HCT116 (cell line): ENCODE measurements around the gene UBAC2. TPM values are rescaled to one million over a fixed set of nuclear protein-coding genes. Genes with fewer than 3 reads are reported as not detected.

Source experiments
- ATAC-seq: fragments of 200-7000 bp; cut with Tn5 transposase; 2 replicates; pipeline ENCODE4 v1.9.1; 2020; ENCODE audit warnings: mild to moderate bottlenecking, moderate library complexity
- BruUV-seq: library from RNA; stranded (reverse); fragments of 400-500 nt; replicated peaks from 2 replicates; lab custom pipeline; 2021; lab: Mats Ljungman, UMichigan
- CTCF ChIA-PET: fragments of 300-600 bp; sonication (Branson Sonifier 250); formaldehyde crosslinking; loops from one replicate; lab custom pipeline; 2021; ENCODE audit warnings: antibody characterized with exemption; lab: Charles Lee
- POLR2A ChIA-PET: fragments of 300-600, 350-600 bp; sonication (Branson Sonifier 250); formaldehyde crosslinking; loops from one replicate; lab custom pipeline; 2021; ENCODE audit warnings: antibody characterized with exemption; lab: Charles Lee
- RAD21 ChIA-PET, 2 experiments: fragments of 300-600 bp; sonication (Branson Sonifier 250); formaldehyde crosslinking; loops; one replicate each; lab custom pipeline; 2023; ENCODE audit warnings: low total read pairs in 2 of 2; ENCODE audit not compliant: uncharacterized antibody in 2 of 2, unreplicated experiment in 2 of 2, low non-redundant PET in 1 of 2; lab: Charles Lee
- DNase-seq: peaks from one replicate; pipeline ENCODE4 v3.0.0-alpha.2; 2010; ENCODE audit warnings: low read depth, low spot score
- H2AFZ ChIP-seq: fragments of 200-600 bp; shearing (Covaris generic), sonication (generic); 2 replicates; pipeline ENCODE4 v1.6.1; 2017; ENCODE audit warnings: low read depth, mixed run types, mixed read lengths, antibody characterized with exemption, low read length; ENCODE audit not compliant: poor library complexity, severe bottlenecking
- H3K27ac ChIP-seq: 2 replicates; pipeline ENCODE4 v1.5.1; 2012; ENCODE audit warnings: low read depth, low read length
- H3K27me3 ChIP-seq: fragments of 200-600 bp; sonication (generic); 2 replicates; pipeline ENCODE4 v1.6.1; 2016; ENCODE audit warnings: mixed run types, low read length, mixed read lengths; ENCODE audit not compliant: insufficient read depth
- H3K36me3 ChIP-seq, 2 experiments: fragments of 200-500 bp in 1 of 2; fragments of 200-600 bp in 1 of 2; sonication (Bioruptor generic) in 1 of 2; sonication (generic) in 1 of 2; 2 replicates each; pipeline versions ENCODE4 v1.5.1 to v1.6.1; 2014 to 2016; ENCODE audit warnings: low read length in 2 of 2, inconsistent platforms in 1 of 2, mixed read lengths in 1 of 2, mixed run types in 1 of 2; ENCODE audit not compliant: insufficient read depth in 2 of 2, control insufficient read depth in 1 of 2
- H3K4me1 ChIP-seq, 2 experiments: fragments of 200-600 bp in 1 of 2; sonication (generic) in 1 of 2; 2 replicates each; pipeline versions ENCODE4 v1.5.1 to v1.6.1; 2012 to 2017; ENCODE audit warnings: low read length in 2 of 2, inconsistent platforms in 1 of 2, mild to moderate bottlenecking in 1 of 2, mixed read lengths in 1 of 2, mixed run types in 1 of 2, moderate library complexity in 1 of 2; ENCODE audit not compliant: insufficient read depth in 2 of 2, control insufficient read depth in 1 of 2
- H3K4me2 ChIP-seq: fragments of 200-600 bp; sonication (generic); 2 replicates; pipeline ENCODE4 v1.6.1; 2017; ENCODE audit warnings: mixed run types, low read length, mixed read lengths
- H3K4me3 ChIP-seq, 2 experiments: fragments of 200-600 bp in 1 of 2; sonication (generic) in 1 of 2; replicated peaks in 1 of 2; 2 replicates each; pipeline ENCODE4 v1.5.1; 2011 to 2016; ENCODE audit warnings: low read length in 2 of 2, control low read depth in 1 of 2, low read depth in 1 of 2, mild to moderate bottlenecking in 1 of 2, mixed read lengths in 1 of 2, mixed run types in 1 of 2
- H3K79me2 ChIP-seq: fragments of 200-600 bp; sonication (generic); 2 replicates; pipeline ENCODE4 v1.6.1; 2017; ENCODE audit warnings: mild to moderate bottlenecking, mixed run types, low read length, moderate library complexity, mixed read lengths; ENCODE audit not compliant: insufficient read depth
- H3K9ac ChIP-seq: fragments of 200-600 bp; sonication (generic); 2 replicates; pipeline ENCODE4 v1.6.1; 2016; ENCODE audit warnings: low read length, mixed read lengths
- H3K9me2 ChIP-seq: fragments of 200-600 bp; sonication (generic), shearing (Covaris generic); 2 replicates; pipeline ENCODE4 v1.6.1; 2017; ENCODE audit warnings: mixed run types, mild to moderate bottlenecking, moderate library complexity; ENCODE audit not compliant: insufficient read depth
- H3K9me3 ChIP-seq, 2 experiments: fragments of 200-500 bp in 1 of 2; fragments of 200-600 bp in 1 of 2; sonication (Bioruptor generic) in 1 of 2; sonication (generic) in 1 of 2; 2 replicates each; pipeline ENCODE4 v1.6.1; 2014 to 2017; ENCODE audit warnings: low read length in 2 of 2, mixed read lengths in 2 of 2, inconsistent platforms in 1 of 2, low read depth in 1 of 2, mild to moderate bottlenecking in 1 of 2, mixed run types in 1 of 2, moderate library complexity in 1 of 2; ENCODE audit not compliant: control insufficient read depth in 1 of 2, insufficient read depth in 1 of 2
- H4K20me1 ChIP-seq: fragments of 200-600 bp; sonication (generic), shearing (Covaris generic); 2 replicates; pipeline ENCODE4 v1.6.1; 2017; ENCODE audit warnings: mixed run types, mild to moderate bottlenecking, moderate library complexity; ENCODE audit not compliant: insufficient read depth
- ATF3 ChIP-seq: IDR thresholded peaks from 2 replicates; pipeline ENCODE4 v1.6.1; 2012
- CBX3 ChIP-seq: IDR thresholded peaks from 2 replicates; pipeline ENCODE4 v1.6.1; 2012; ENCODE audit warnings: low read depth
- CTCF ChIP-seq, 3 experiments: fragments of 200-600 bp in 1 of 3; sonication (generic) in 1 of 3; IDR thresholded peaks in 2 of 3; conservative IDR thresholded peaks in 1 of 3; 2 replicates each; pipeline ENCODE4 v1.5.1; 2012 to 2017; ENCODE audit warnings: low read depth in 2 of 3, low read length in 2 of 3, antibody characterized with exemption in 1 of 3, borderline replicate concordance in 1 of 3, control low read depth in 1 of 3, mild to moderate bottlenecking in 1 of 3, mixed read lengths in 1 of 3, mixed run types in 1 of 3, moderate library complexity in 1 of 3; ENCODE audit not compliant: insufficient read depth in 1 of 3
- ELF1 ChIP-seq: IDR thresholded peaks from 2 replicates; pipeline ENCODE4 v1.6.1; 2012; ENCODE audit warnings: low read depth, borderline replicate concordance
- EZH2 ChIP-seq: fragments of 200-600 bp; sonication (generic); IDR thresholded peaks from 2 replicates; pipeline ENCODE4 v1.6.1; 2017; ENCODE audit warnings: antibody characterized with exemption, mixed run types
- JUND ChIP-seq: IDR thresholded peaks from 2 replicates; pipeline ENCODE4 v1.6.1; 2012
- POLR2A ChIP-seq: IDR thresholded peaks from 2 replicates; pipeline ENCODE4 v1.7.0; 2011; ENCODE audit warnings: borderline replicate concordance; ENCODE audit not compliant: insufficient read depth, insufficient read length; ENCODE audit errors: extremely low read depth
- POLR2AphosphoS5 ChIP-seq: IDR thresholded peaks from 2 replicates; pipeline ENCODE4 v1.6.1; 2011; ENCODE audit warnings: mild to moderate bottlenecking, low read depth, low read length, moderate library complexity
- RAD21 ChIP-seq: IDR thresholded peaks from 2 replicates; pipeline ENCODE4 v1.6.1; 2012; ENCODE audit warnings: low read depth, mild to moderate bottlenecking
- REST ChIP-seq: IDR thresholded peaks from 2 replicates; pipeline ENCODE4 v1.6.1; 2012; ENCODE audit warnings: low read depth
- SIN3A ChIP-seq: IDR thresholded peaks from 2 replicates; pipeline ENCODE4 v1.6.1; 2012; ENCODE audit warnings: low read depth
- SP1 ChIP-seq: IDR thresholded peaks from 2 replicates; pipeline ENCODE4 v1.6.1; 2012; ENCODE audit warnings: low read depth
- SRF ChIP-seq: IDR thresholded peaks from 2 replicates; pipeline ENCODE4 v1.6.1; 2012; ENCODE audit warnings: low read depth
- TCF7L2 ChIP-seq: IDR thresholded peaks from 2 replicates; pipeline ENCODE4 v1.7.0; 2011; ENCODE audit warnings: borderline replicate concordance, inconsistent platforms; ENCODE audit not compliant: insufficient read depth, insufficient read length; ENCODE audit errors: extremely low read depth
- YY1 ChIP-seq: IDR thresholded peaks from 2 replicates; pipeline ENCODE4 v1.6.1; 2011; ENCODE audit warnings: low read length, low read depth, moderate library complexity, mild to moderate bottlenecking; ENCODE audit not compliant: insufficient replicate concordance; ENCODE audit errors: extremely low read depth
- ZBTB33 ChIP-seq: IDR thresholded peaks from 2 replicates; pipeline ENCODE4 v1.6.1; 2011; ENCODE audit warnings: mild to moderate bottlenecking, low read length, moderate library complexity; ENCODE audit not compliant: insufficient replicate concordance; ENCODE audit errors: extremely low read depth
- ZFX ChIP-seq: fragments of 450-650 bp; IDR thresholded peaks from 2 replicates; pipeline ENCODE4 v1.6.1; 2017
- ZNF274 ChIP-seq: fragments of 200-500 bp; sonication (Bioruptor generic); IDR thresholded peaks from 2 replicates; pipeline ENCODE4 v1.6.1; 2014; ENCODE audit warnings: mild to moderate bottlenecking, low read depth, low read length, inconsistent platforms
- intact Hi-C: fragments of 100-400 bp; cut with micrococcal nuclease; formaldehyde crosslinking; loops from 2 replicates; pipeline ENCODE4 v1.10.0; 2022
- total RNA-seq: library from RNA; stranded (reverse); gene quantifications from one replicate; pipeline ENCODE4 v1.2.1, GENCODE V29; 2021; ENCODE audit not compliant: unreplicated experiment

Gene UBAC2
- total RNA-seq, 1 experiment from 2014 or later: 67.4 TPM

GRCh38 chr13:99203601-99204579, 3.2 kb downstream of the UBAC2 start:
- Histone ChIP-seq H3K27ac (no peak overlapping the region), H3K27me3 (no peaks in the 10 kb centered on the region), H3K9me2 (no peaks in the 10 kb centered on the region), H3K79me2 (peaks cover 98% of the 10 kb centered on the region), H2AFZ (no peak overlapping the region), H3K9me3 (no peaks in the 10 kb centered on the region), H4K20me1 (no peaks in the 10 kb centered on the region), H3K9ac (no peak overlapping the region), H3K4me2 (no peak overlapping the region), H3K4me1 (peaks cover 11 to 17% of the 10 kb centered on the region in 2 experiments), H3K36me3 (peaks cover 0 to 3% of the 10 kb centered on the region in 2 experiments; a peak in 1 of 4 replicates), H3K4me3 (no peak overlapping the region)
- ATAC-seq (no peak), DNase-seq (no peak)
- RAD21 ChIA-PET: no interaction called here
- no TSS peak for BruUV-seq
- CTCF ChIA-PET: no interaction called here
- POLR2A ChIA-PET: no interaction called here
- intact Hi-C loops: no loop called here
- TF ChIP-seq ZNF274: no peak
- no peak for TF ChIP-seq RAD21
- no peak for TF ChIP-seq EZH2
- TF ChIP-seq ZFX: no peak
- TF ChIP-seq REST: no peak
- no peak for TF ChIP-seq JUND
- no peak for TF ChIP-seq CBX3
- TF ChIP-seq SIN3A: no peak
- TF ChIP-seq SP1: no peak
- TF ChIP-seq ELF1: no peak
- TF ChIP-seq ZBTB33: no peak
- no peak for TF ChIP-seq POLR2A
- no peak for TF ChIP-seq CTCF (IDR thresholded peaks at IDR 0.05 in 2 of 3, conservative IDR thresholded peaks at IDR 0.05 in 1 of 3; ENCODE audit: borderline replicate concordance in 1 of 3, insufficient read depth in 1 of 3, low read depth in 2 of 3, low read length in 2 of 3)
- TF ChIP-seq YY1: no peak
- TF ChIP-seq ATF3: no peak
- TF ChIP-seq POLR2AphosphoS5: no peak
- TF ChIP-seq SRF: no peak
- TF ChIP-seq TCF7L2: no peak
